GM18502 (cell line): ENCODE measurements around the gene PLA2G4B.

Experiments used
- ATAC-seq: cut with Tn5 transposase; IDR thresholded peaks from one replicate; pipeline ENCODE4 v1.9.1; 2021; ENCODE audit warnings: mild to moderate bottlenecking; ENCODE audit not compliant: unreplicated experiment, poor library complexity

PLA2G4B gene

DNA sequence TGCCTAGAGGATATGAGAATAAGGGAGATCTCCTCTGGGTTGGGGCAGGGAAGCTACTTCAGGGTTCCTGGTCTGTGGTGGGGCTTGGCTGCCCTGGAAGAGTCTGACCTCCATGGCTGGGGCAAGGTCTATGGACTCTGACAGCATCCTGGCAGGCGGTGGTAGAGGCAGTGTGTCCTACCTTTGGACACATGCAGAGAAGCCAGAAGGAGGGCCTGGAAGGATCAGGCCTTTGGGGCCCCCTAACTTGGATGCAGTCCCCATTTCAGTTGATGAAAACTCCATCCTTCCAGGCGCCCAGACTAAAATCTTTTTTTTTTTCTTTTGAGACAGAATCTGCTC is 44.8 kb downstream of the PLA2G4B start:
- ATAC-seq, result no peak

DNA sequence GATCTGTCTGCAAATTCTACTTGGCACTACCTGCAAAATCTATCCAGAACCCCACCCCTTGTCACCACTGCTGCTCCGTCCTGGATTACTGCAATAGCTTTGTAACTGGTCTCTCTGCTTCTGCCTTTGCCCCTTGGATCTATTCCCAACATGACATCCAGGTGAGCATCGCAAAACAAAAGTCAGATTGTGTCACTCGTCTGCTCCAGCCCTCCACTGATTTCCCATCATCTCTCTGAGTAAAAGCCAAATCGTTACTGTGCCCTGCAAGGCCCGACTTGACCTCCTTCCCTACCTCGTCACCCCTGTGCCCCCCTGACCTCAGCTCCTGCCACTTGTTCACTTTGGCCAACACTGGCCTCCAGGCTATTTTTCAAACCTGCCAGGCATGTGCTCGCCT is 45.8 kb downstream of the PLA2G4B start:
- ATAC-seq, result no peak

DNA sequence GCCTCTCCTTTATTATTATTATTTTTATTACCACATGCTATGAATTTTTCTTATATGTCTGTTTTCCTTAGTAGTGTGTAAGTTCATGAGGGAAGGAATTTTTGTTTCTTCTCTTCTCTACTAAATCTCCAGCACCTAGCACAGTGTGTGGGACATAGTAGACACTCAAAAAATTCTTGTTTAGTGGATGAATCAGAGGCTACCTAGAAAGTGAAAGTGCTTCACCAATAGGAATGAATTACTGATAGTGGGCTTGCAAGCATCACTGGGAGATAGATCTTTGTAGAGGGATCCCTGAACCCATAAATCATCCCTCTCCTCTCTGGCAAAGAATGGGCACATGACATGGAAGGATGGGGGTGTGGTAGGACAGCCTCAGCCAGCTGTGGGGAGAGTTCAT is 46.7 kb downstream of the PLA2G4B start:
- no peak for ATAC-seq

DNA sequence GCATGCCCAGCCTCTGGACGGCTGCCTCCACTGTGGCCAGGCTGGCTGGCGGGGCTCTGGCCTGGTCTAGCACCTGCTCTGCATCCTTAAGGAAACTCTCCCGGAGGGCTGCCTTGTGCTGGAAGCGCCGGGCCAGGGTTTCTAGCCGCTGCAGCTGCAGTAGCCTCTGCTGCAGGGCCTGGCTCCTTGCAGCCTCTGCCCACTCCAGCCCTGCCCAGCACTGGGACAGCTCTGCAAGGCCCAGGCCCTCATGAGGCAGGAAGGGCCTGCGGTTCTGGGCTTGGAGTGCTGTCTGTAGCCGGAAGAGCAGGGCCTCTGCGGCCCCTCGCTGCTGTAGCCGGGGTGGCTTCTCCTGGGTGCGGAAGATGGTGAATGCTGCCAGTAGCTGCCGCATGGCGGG is 47.2 kb downstream of the PLA2G4B start:
- ATAC-seq, result no peak

DNA sequence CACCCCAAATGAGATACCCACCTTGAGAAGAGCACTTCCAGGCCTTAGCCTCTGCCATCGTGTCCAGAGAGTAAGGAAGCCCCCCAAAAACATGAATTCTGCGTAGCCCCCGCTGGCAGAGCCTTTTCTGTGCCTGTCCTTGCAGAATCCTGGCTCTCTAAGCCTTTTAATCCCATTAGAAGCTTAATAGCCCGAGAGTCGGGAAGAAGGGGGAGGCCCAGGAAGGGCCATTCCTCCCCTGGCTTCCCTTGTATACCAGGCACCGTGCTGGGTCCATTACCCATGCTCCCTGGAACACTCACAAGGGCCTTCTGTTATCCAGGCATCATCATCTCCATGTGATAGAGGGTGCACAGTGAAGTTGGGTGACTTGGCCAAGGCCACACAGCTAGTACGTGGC is 48.1 kb downstream of the PLA2G4B start:
- ATAC-seq, result no peak

DNA sequence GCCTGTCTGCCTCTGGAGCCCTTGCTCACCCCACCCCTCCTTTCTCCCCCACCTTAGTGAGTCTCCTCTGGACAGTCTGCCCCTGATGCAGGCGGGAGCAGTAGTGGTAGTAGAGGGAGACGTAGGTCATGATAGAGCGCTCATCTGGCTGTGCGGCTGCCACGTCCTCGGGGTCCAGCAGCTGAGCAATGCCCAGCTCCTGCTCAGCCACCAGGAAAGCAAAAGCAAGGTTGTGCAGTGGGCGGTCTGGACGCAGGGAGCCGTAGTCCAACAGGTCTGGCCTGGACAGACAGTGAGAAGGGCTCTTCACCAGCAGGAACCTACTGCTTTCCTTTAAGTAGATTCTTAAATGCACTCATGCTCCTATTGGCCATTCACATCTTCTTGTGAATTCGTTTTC is 48.5 kb downstream of the PLA2G4B start:
- ATAC-seq, result no peak

DNA sequence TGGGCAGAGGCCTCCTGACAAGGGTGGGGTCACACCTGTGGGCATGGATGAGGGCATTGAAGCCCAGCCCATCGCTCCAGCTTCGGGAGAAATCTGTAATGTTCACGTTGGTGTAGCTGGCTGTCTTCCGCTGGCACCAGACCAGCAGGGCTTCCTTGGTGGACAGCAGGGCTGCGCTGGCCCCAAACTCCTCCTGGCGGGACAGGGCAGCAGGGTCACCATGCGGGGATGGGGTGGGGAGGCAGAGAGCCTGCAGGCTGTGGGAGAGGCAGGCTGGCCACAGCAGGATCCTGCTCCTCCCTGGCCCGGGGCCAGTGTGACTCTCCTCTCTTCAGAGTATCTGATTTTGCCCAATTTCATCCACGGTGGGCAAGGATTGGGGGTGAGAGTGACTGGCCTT is 49.2 kb downstream of the PLA2G4B start:
- no peak for ATAC-seq

DNA sequence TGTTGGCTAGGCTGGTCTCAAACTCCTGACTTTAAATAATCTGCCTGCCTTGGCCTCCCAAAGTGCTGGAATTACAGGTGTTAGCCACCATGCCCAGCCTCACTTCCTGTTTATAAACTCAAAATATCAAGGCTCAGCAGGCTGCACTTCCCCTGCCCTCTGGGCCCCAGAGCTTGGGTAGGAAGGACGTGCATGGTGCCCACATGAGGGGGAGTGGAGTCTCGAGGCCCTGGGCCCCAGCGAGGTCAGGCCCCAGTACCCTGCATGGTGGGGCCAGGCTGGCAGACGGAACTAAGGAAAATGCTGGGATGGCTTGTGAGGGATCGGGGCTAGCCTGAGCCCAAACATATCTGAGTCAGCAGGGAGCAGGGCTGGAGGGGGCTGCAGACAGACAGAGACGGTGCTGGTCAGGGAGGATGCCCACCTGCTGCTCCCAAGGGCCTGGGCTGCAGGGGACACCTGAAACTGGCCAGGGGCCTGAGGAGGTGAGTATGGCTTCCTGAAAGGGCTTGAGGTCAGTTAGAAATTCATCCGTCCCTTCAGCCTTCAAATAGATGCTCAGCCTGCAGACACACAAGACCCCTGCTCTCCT is 50.1 kb downstream of the PLA2G4B start:
- no peak for ATAC-seq

DNA sequence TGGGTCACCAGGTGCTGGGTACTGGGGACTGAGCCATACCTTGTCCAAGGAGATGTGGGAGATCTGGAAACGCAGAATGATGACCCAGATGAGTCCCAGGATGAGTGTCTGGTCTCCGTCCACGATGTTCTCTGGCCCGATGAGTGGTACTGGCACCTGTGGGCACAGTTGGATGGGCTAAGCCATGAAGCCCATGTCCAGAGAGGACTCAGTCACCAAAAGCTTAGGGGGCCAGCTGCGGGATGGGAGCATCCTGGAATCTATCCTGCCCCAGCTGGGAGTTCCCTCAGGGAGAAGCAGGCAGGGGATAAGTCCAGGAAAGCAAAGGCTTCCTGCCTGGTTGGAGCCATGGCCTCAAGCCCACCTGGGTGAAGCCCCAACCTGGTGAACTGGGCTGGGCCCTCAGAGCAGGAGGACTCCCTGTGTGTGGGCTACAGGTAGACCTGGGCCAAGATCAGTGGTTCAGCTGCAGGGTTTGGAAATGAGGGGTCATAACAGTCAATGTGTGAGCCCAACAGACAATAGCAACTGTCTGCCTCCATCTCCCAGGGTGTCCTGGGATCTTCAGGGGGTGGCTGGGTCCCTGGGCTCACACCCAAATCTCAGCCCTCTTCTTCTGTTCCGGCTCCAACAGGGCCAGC is 51.5 kb downstream of the PLA2G4B start:
- ATAC-seq, result no peak

DNA sequence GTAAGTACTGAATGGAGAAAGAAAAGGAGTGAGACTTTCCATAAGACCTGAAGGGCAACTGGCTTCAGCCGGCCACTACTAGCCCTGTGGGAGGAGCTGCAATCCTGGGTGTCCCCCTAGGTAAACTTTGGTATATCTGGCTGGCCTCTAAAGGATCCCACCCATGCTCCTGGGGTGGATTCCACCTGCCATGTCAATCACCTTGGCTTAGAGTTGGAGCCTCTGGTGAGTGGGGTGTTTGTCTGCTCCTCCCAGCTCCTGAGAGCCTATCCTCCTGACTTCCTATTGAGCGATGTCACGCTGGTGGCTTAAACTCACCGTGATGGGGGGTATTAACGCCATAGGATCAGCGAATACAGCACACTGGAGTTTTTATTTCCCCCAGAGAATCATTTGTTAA is 52.6 kb downstream of the PLA2G4B start:
- ATAC-seq, result no peak

DNA sequence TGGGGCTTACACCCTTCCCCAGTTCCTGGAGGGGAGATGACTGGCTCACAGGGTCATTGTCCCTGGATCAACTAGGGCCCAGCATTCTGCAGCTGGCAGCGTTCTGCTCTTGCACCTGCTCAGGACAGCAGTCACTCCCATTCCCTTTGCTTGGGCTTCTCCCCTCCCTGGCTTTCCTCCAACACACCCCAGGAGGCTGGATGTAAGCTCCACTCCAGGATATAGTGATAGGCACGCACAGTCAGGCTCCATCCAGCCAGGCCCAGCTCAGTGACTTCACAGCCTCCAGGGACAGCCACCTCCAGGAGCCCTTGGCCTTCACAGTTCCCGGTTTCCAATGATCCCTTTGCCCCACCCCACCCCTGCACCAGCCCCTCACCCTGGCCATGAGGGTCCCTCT is 53.3 kb downstream of the PLA2G4B start:
- ATAC-seq, result no peak

DNA sequence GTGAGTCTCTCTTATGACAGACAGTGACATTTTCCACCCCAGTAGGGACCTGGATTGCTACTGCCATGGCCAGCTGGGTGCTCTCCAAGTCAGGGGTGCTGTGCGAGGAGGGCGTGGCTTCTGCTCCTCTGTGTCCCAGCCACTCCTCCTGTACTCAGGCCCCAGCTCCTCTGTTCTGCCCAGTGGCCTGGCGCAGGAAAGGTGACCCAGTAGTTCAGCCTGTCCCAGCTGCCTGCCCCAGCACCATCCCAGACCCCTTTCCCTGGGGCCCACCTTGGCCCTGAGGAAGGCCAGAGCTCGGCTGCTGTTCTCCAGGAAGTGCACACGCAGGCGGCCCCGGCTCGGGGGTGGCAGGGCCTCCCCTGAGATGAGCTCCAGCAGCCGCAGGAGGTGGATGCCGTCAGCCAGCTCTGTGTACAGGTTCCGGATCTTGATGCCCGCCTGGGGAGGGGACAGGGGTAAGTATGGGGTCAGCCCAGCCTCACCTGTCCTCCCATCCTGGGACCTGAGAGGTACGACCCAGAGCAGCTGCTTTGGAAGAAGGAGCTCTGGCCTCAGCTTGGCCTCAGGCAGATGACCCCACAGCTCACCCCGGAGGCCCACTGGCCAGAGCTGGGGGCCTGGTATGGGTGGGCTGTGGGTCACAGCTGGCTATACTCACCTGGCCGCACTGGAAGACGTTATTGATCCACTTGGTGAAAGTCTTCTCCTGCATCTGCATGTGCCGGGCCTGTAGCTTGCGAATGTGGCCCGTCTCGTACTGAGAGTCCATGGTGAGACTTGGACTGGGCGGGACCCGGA is 54.2 kb downstream of the PLA2G4B start:
- ATAC-seq, result no peak

DNA sequence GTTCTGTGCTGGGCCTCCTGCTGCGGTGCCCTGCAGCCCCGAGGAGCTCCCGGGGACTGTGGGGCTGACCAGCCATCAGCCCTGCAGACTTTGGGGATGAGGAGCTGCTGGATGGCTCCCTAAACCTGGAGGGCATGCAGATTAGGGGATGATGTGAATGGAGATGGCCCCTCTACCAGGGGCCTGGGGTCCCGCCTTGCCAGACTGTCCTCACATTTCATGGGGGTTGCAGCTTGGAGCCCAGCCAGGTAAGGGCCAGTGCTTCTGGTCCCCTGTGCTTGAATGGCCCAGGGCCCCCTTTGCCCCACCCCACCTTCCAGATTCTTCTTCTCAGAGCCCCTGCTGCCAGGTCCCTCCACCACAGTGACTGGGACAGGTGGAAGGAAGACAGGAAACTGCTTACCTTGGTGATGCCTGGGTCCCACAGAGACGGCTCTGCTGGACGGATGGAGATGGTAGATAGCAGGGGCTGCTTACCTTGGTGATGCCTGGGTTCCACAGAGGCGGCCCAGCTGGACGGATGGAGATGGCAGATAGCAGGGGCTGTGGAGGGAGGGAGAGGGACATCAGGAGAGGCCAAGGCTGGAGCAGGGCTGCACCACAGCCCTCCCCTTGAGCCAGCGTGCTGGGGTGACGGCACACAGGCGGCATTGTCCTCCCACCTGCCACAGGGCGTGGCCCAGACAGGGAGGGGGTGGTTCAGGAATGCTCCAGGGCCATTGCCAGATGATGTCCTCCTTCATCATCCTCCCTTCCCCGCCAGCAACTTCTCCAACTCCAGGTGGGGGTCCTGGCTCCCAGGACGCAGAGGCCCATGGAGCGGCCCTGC is 55.0 kb downstream of the PLA2G4B start, which contains the start of gene SPTBN5:
TSS of gene SPTBN5 (minus strand) at position 632 of the 829 bp plus-strand sequence. CDS start at position 76, 556 bp downstream.
- no peak for ATAC-seq

DNA sequence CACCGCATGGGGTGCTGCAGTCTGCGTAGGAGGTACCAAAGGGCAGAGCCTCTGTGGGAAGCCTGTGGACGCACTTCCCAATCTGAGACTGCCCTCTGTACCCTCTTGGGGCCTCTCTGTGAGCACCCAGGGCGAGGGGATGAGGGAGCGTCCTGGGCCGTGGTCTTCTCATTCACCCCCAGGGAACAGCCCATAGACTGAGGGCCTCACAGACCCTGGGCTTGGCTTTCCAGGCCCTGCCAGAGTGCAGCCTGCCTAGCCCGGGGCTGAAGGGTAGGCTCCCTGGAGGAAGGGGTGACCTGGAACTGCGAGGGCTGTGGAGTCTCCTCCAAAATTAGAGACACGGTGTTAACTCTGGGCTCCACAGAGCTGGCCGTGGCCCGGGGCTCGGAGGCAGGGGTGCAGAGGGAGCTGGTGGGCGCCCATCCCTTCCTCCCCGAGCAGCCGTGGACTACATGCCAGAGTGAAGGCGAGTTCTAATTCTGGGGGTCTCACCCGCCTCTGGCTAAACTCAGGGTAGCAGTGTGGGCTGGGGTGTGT is 55.7 kb downstream of the PLA2G4B start:
- ATAC-seq, result no peak

DNA sequence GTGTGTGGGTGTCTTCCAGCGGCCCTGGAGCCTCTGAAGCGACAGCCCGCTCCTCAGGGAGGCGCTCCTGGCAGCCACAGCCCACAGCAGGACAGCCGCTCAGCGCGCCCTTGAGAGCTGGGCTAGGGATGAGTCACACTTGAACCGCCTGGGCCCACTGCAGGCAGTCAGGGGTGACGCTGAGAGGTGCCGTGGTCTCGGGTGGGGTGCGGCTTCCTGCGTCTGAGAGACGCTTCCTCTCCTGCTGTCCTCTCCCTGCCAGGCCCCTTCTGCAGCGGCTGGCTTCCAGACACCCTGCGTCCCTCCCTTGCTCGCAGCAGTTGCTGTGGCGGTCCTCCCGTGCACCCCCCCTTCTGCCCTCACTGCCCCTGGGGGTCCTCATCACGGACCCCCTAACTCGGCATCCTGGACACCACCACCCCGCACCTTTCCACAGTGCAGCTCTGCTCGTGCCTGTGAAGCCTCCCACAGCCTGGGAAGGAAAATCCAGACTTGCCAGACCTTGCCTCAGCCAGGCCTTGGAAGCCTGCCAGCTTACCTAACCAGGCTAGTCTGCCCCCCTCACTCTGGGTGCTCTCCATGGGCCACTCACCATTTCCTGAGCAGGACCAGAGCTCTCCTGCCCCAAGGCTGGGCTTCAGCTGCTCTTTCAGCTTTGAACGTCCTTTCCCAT is 56.3 kb downstream of the PLA2G4B start:
- ATAC-seq, result peak; percentile 93

DNA sequence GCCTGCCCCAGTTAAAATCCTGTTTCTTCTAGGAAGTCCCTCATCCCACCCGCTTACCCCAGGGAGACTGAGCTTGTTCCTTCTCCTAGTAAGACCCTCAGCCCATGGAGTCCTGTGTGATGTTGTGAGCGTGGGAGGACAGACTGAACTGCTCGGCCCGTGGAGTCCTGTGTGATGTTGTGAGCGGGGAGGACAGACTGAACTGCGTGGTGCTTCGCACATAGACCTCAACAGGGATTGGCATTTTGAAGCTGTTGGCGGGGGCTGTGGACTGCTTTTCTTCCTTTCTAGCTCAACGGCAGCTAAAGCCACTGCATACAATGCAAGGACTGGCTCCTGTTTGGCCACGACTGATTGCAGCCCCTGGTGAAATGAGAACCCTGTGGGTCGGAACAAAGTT is 56.8 kb downstream of the PLA2G4B start:
- no peak for ATAC-seq

DNA sequence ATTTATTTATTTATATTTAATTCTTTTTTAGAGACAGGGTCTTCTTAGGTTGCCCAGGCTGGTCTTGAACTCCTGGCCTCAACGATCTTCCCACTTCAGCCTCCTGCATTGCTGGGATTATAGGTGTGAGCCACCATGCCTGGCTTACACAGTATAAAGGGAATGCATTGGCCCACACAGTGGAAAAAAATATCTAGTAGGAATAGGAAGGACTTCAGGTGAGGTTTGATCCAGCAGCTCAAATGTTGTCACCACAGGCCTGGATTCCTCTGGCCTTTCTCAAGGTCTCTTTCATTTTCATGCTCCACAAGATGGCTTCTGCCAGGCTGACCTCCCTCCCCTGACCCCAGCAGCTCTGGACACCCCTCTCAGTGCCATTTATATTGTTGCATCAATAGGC is 57.3 kb downstream of the PLA2G4B start:
- no peak for ATAC-seq

DNA sequence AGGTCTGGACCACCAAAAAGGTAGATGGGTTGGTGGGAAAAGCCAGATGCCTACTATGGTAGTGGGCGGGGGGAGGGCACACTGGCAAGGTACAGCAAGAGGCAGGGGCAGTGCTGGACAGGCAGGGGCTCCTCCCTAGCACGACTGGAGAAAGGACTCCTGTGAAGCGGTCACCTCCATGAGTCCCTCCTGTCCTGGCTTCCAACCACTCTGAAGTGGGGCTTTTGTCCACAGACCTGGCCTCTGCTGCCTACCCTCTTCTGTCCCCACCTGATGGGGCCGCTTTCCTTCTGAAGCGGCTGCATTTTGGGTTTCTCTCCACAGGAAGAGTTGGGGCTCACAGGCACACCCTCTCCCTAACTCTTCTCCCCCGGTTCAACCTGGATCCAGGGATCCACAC is 57.9 kb downstream of the PLA2G4B start:
- ATAC-seq, result no peak

DNA sequence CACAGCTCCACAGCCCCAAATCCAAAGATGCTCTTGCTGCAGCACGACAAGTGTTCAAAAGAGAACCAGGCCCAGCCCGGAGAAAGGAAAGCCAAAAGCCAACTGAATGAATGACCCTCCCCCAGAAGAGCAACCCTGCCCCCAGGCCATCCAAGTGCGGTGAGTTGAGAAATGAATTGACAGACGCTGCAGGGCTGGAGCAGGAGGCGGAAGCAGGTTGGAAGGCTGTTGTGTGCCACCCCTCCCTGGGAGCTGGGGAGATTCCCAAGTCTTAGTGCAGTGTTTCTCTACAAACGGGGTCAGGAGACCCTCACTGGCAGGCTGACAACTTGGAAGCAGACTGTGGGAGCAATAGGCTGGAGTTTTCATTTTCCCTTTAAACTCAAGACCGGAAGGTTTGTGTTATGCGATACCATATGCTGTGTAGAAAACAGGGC is 58.7 kb downstream of the PLA2G4B start:
- no peak for ATAC-seq
